HCT116 (cell line): Measurements from ENCODE around the gene MTCP1. TPM values are rescaled to one million over a fixed set of nuclear protein-coding genes. Genes with fewer than 3 reads are reported as not detected.

Experiments
- ATAC-seq: fragments of 200-7000 bp; cut with Tn5 transposase; 2 replicates; pipeline ENCODE4 v1.9.1; 2020; ENCODE audit warnings: mild to moderate bottlenecking, moderate library complexity
- BruUV-seq: library from RNA; stranded (reverse); fragments of 400-500 nt; replicated peaks from 2 replicates; lab custom pipeline; 2021; lab: Mats Ljungman, UMichigan
- CTCF ChIA-PET: fragments of 300-600 bp; sonication (Branson Sonifier 250); formaldehyde crosslinking; loops from one replicate; lab custom pipeline; 2021; ENCODE audit warnings: antibody characterized with exemption; lab: Charles Lee
- POLR2A ChIA-PET: fragments of 300-600, 350-600 bp; sonication (Branson Sonifier 250); formaldehyde crosslinking; loops from one replicate; lab custom pipeline; 2021; ENCODE audit warnings: antibody characterized with exemption; lab: Charles Lee
- RAD21 ChIA-PET, 2 experiments: fragments of 300-600 bp; sonication (Branson Sonifier 250); formaldehyde crosslinking; loops; one replicate each; lab custom pipeline; 2023; ENCODE audit warnings: low total read pairs in 2 of 2; ENCODE audit not compliant: uncharacterized antibody in 2 of 2, unreplicated experiment in 2 of 2, low non-redundant PET in 1 of 2; lab: Charles Lee
- DNase-seq: peaks from one replicate; pipeline ENCODE4 v3.0.0-alpha.2; 2010; ENCODE audit warnings: low read depth, low spot score
- H2AFZ ChIP-seq: fragments of 200-600 bp; shearing (Covaris generic), sonication (generic); 2 replicates; pipeline ENCODE4 v1.6.1; 2017; ENCODE audit warnings: low read depth, mixed run types, mixed read lengths, antibody characterized with exemption, low read length; ENCODE audit not compliant: poor library complexity, severe bottlenecking
- H3K27ac ChIP-seq: 2 replicates; pipeline ENCODE4 v1.5.1; 2012; ENCODE audit warnings: low read depth, low read length
- H3K27me3 ChIP-seq: fragments of 200-600 bp; sonication (generic); 2 replicates; pipeline ENCODE4 v1.6.1; 2016; ENCODE audit warnings: mixed run types, low read length, mixed read lengths; ENCODE audit not compliant: insufficient read depth
- H3K36me3 ChIP-seq, 2 experiments: fragments of 200-500 bp in 1 of 2; fragments of 200-600 bp in 1 of 2; sonication (Bioruptor generic) in 1 of 2; sonication (generic) in 1 of 2; 2 replicates each; pipeline versions ENCODE4 v1.5.1 to v1.6.1; 2014 to 2016; ENCODE audit warnings: low read length in 2 of 2, inconsistent platforms in 1 of 2, mixed read lengths in 1 of 2, mixed run types in 1 of 2; ENCODE audit not compliant: insufficient read depth in 2 of 2, control insufficient read depth in 1 of 2
- H3K4me1 ChIP-seq, 2 experiments: fragments of 200-600 bp in 1 of 2; sonication (generic) in 1 of 2; 2 replicates each; pipeline versions ENCODE4 v1.5.1 to v1.6.1; 2012 to 2017; ENCODE audit warnings: low read length in 2 of 2, inconsistent platforms in 1 of 2, mild to moderate bottlenecking in 1 of 2, mixed read lengths in 1 of 2, mixed run types in 1 of 2, moderate library complexity in 1 of 2; ENCODE audit not compliant: insufficient read depth in 2 of 2, control insufficient read depth in 1 of 2
- H3K4me2 ChIP-seq: fragments of 200-600 bp; sonication (generic); 2 replicates; pipeline ENCODE4 v1.6.1; 2017; ENCODE audit warnings: mixed run types, low read length, mixed read lengths
- H3K4me3 ChIP-seq, 2 experiments: fragments of 200-600 bp in 1 of 2; sonication (generic) in 1 of 2; replicated peaks in 1 of 2; 2 replicates each; pipeline ENCODE4 v1.5.1; 2011 to 2016; ENCODE audit warnings: low read length in 2 of 2, control low read depth in 1 of 2, low read depth in 1 of 2, mild to moderate bottlenecking in 1 of 2, mixed read lengths in 1 of 2, mixed run types in 1 of 2
- H3K79me2 ChIP-seq: fragments of 200-600 bp; sonication (generic); 2 replicates; pipeline ENCODE4 v1.6.1; 2017; ENCODE audit warnings: mild to moderate bottlenecking, mixed run types, low read length, moderate library complexity, mixed read lengths; ENCODE audit not compliant: insufficient read depth
- H3K9ac ChIP-seq: fragments of 200-600 bp; sonication (generic); 2 replicates; pipeline ENCODE4 v1.6.1; 2016; ENCODE audit warnings: low read length, mixed read lengths
- H3K9me2 ChIP-seq: fragments of 200-600 bp; sonication (generic), shearing (Covaris generic); 2 replicates; pipeline ENCODE4 v1.6.1; 2017; ENCODE audit warnings: mixed run types, mild to moderate bottlenecking, moderate library complexity; ENCODE audit not compliant: insufficient read depth
- H3K9me3 ChIP-seq, 2 experiments: fragments of 200-500 bp in 1 of 2; fragments of 200-600 bp in 1 of 2; sonication (Bioruptor generic) in 1 of 2; sonication (generic) in 1 of 2; 2 replicates each; pipeline ENCODE4 v1.6.1; 2014 to 2017; ENCODE audit warnings: low read length in 2 of 2, mixed read lengths in 2 of 2, inconsistent platforms in 1 of 2, low read depth in 1 of 2, mild to moderate bottlenecking in 1 of 2, mixed run types in 1 of 2, moderate library complexity in 1 of 2; ENCODE audit not compliant: control insufficient read depth in 1 of 2, insufficient read depth in 1 of 2
- H4K20me1 ChIP-seq: fragments of 200-600 bp; sonication (generic), shearing (Covaris generic); 2 replicates; pipeline ENCODE4 v1.6.1; 2017; ENCODE audit warnings: mixed run types, mild to moderate bottlenecking, moderate library complexity; ENCODE audit not compliant: insufficient read depth
- CEBPB ChIP-seq: IDR thresholded peaks from 2 replicates; pipeline ENCODE4 v1.6.1; 2012; ENCODE audit warnings: low read depth
- EZH2 ChIP-seq: fragments of 200-600 bp; sonication (generic); IDR thresholded peaks from 2 replicates; pipeline ENCODE4 v1.6.1; 2017; ENCODE audit warnings: antibody characterized with exemption, mixed run types
- EZH2phosphoT487 ChIP-seq: fragments of 200-600 bp; IDR thresholded peaks from 2 replicates; pipeline ENCODE4 v1.6.1; 2018; ENCODE audit warnings: antibody characterized with exemption, borderline replicate concordance
- FOSL1 ChIP-seq: IDR thresholded peaks from 2 replicates; pipeline ENCODE4 v1.6.1; 2012; ENCODE audit warnings: low read depth
- POLR2AphosphoS5 ChIP-seq: IDR thresholded peaks from 2 replicates; pipeline ENCODE4 v1.6.1; 2011; ENCODE audit warnings: mild to moderate bottlenecking, low read depth, low read length, moderate library complexity
- RAD21 ChIP-seq: IDR thresholded peaks from 2 replicates; pipeline ENCODE4 v1.6.1; 2012; ENCODE audit warnings: low read depth, mild to moderate bottlenecking
- SIN3A ChIP-seq: IDR thresholded peaks from 2 replicates; pipeline ENCODE4 v1.6.1; 2012; ENCODE audit warnings: low read depth
- SP1 ChIP-seq: IDR thresholded peaks from 2 replicates; pipeline ENCODE4 v1.6.1; 2012; ENCODE audit warnings: low read depth
- TCF7L2 ChIP-seq: IDR thresholded peaks from 2 replicates; pipeline ENCODE4 v1.7.0; 2011; ENCODE audit warnings: borderline replicate concordance, inconsistent platforms; ENCODE audit not compliant: insufficient read depth, insufficient read length; ENCODE audit errors: extremely low read depth
- ZFX ChIP-seq: fragments of 450-650 bp; IDR thresholded peaks from 2 replicates; pipeline ENCODE4 v1.6.1; 2017
- ZNF274 ChIP-seq: fragments of 200-500 bp; sonication (Bioruptor generic); IDR thresholded peaks from 2 replicates; pipeline ENCODE4 v1.6.1; 2014; ENCODE audit warnings: mild to moderate bottlenecking, low read depth, low read length, inconsistent platforms
- intact Hi-C: fragments of 100-400 bp; cut with micrococcal nuclease; formaldehyde crosslinking; loops from 2 replicates; pipeline ENCODE4 v1.10.0; 2022
- total RNA-seq: library from RNA; stranded (reverse); gene quantifications from one replicate; pipeline ENCODE4 v1.2.1, GENCODE V29; 2021; ENCODE audit not compliant: unreplicated experiment

Gene MTCP1
- total RNA-seq, 1 experiment from 2014 or later, result 10.7 TPM

DNA sequence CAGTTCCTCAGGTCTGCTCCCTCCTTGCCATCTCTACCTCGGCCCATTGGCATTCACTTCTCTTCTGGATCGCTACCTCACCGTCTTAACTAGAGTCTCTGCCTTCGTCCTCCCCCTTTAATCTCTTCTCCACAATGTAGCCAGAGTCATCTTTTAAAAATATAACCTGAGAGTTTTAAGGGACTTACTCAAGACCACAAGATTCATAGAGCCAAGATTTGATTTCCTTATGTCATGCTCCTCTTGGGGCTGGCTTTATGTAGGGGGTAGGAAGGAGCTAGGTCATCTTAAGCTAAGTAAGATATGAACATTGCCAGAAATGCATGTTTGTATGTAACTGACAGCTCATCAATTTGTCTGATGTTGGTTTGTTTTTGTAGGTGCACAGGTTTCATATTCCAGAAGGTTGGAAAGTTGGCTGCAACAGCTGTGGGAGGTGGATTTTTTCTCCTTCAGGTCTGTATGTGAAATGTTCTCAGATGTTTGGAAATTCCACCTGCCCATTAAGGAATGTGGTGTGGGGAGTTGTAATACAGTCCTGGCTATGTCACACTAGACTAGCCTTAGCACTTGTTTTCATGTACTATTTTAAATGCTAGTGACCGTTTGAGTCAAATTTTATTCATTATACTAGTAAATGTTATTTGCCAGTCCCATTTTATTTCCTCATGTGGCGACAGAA is 24.7 kb downstream of the MTCP1 start:
- CTCF ChIA-PET, result interaction anchor here (1.3 kb wide), 1 partner anchor 11 kb away, joined by 3 read pairs; no protein-coding TSS in a partner anchor

GRCh38 chrX:155035688-155036087 is 35.2 kb downstream of the MTCP1 start:
- BruUV-seq, result no TSS peak
- no peaks in the 10 kb centered on the region for H3K36me3 ChIP-seq
- no peaks in the 10 kb centered on the region for H4K20me1 ChIP-seq
- intact Hi-C loops, result no loop called here
- no peaks in the 10 kb centered on the region for H3K4me1 ChIP-seq
- H3K27ac ChIP-seq, result no peak overlapping the region
- no peak for DNase-seq
- H2AFZ ChIP-seq, result no peak overlapping the region
- H3K27me3 ChIP-seq, result no peaks in the 10 kb centered on the region
- TF ChIP-seq RAD21, result no peak
- no peak for TF ChIP-seq CEBPB
- TF ChIP-seq ZFX, result no peak
- TF ChIP-seq POLR2AphosphoS5, result no peak
- TF ChIP-seq EZH2, result no peak
- TF ChIP-seq, all 23 proteins: peak for 0
- no peak overlapping the region for H3K9ac ChIP-seq
- ChIA-PET RAD21 (no interaction called here), CTCF (no interaction called here), POLR2A (no interaction called here)
- H3K4me2 ChIP-seq, result no peak overlapping the region
- H3K9me2 ChIP-seq, result no peaks in the 10 kb centered on the region
- no peak for ATAC-seq
- no peak overlapping the region for H3K4me3 ChIP-seq
- 0 out of 2 replicates have a peak, but pooled peaks cover 5% of the 10 kb centered on the region for H3K79me2 ChIP-seq
- no peaks in the 10 kb centered on the region for H3K9me3 ChIP-seq

More for the DNA sequence above, 24.7 kb downstream of the MTCP1 start:
- no peaks in the 10 kb centered on the region for H3K4me1 ChIP-seq
- H3K79me2 ChIP-seq, result no peaks in the 10 kb centered on the region
- no peaks in the 10 kb centered on the region for H3K36me3 ChIP-seq
- RAD21 ChIA-PET, result no interaction called here
- DNase-seq, result no peak
- intact Hi-C loops, result no loop called here
- TF ChIP-seq TCF7L2, result no peak
- TF ChIP-seq ZNF274, result no peak
- TF ChIP-seq SIN3A, result no peak
- TF ChIP-seq EZH2phosphoT487, result no peak
- no peak for TF ChIP-seq SP1
- no peak for TF ChIP-seq RAD21
- TF ChIP-seq FOSL1, result no peak
- no peak for ATAC-seq
- H4K20me1 ChIP-seq, result no peaks in the 10 kb centered on the region
- H3K4me3 ChIP-seq, result no peak overlapping the region
- H3K9ac ChIP-seq, result no peak overlapping the region
- H3K27me3 ChIP-seq, result no peaks in the 10 kb centered on the region
- no peaks in the 10 kb centered on the region for H3K9me2 ChIP-seq
- no peak overlapping the region for H3K4me2 ChIP-seq
- no TSS peak for BruUV-seq
- POLR2A ChIA-PET, result no interaction called here
- no peak overlapping the region for H3K27ac ChIP-seq
- no peak overlapping the region for H2AFZ ChIP-seq
- H3K9me3 ChIP-seq, result no peaks in the 10 kb centered on the region
